HEK293T (cell line): Measurements from ENCODE around the gene C12orf76.
"Not testable (repeated sequence)": the region's sequence is repeated elsewhere in the genome, so short reads cannot be mapped to it uniquely, and the experiment has no call there.

Experiments
- CTCF ChIA-PET: fragments of 350-600 bp; formaldehyde crosslinking; extraction: SDS; loops from one replicate; lab custom pipeline; 2021; ENCODE audit warnings: antibody characterized with exemption, inconsistent platforms; lab: Yijun Ruan, JAX
- POLR2A ChIA-PET: fragments of 350-600 bp; formaldehyde crosslinking; extraction: SDS; loops from one replicate; lab custom pipeline; 2020; ENCODE audit warnings: antibody characterized with exemption, inconsistent platforms; lab: Yijun Ruan, JAX
- DNase-seq: peaks from one replicate; pipeline ENCODE4 v3.0.0; 2012; ENCODE audit warnings: mixed read lengths; ENCODE audit errors: extremely low spot score
- ARNT ChIP-seq: fragments of 450-650 bp; IDR thresholded peaks from 2 replicates; pipeline ENCODE4 v1.6.1; 2017; ENCODE audit warnings: mild to moderate bottlenecking
- BHLHE40 ChIP-seq: fragments of 450-650 bp; IDR thresholded peaks from 2 replicates; pipeline ENCODE4 v1.6.1; 2016; ENCODE audit warnings: mild to moderate bottlenecking, moderate library complexity, borderline replicate concordance
- CTBP1 ChIP-seq: fragments of 450-650 bp; IDR thresholded peaks from 2 replicates; pipeline ENCODE4 v1.6.1; 2016; ENCODE audit warnings: borderline replicate concordance
- ELF4 ChIP-seq: fragments of 450-650 bp; IDR thresholded peaks from 2 replicates; pipeline ENCODE4 v1.6.1; 2017; ENCODE audit warnings: antibody characterized with exemption
- FOXA1 ChIP-seq: fragments of 450-650 bp; IDR thresholded peaks from 2 replicates; pipeline ENCODE4 v1.6.1; 2016; ENCODE audit warnings: mild to moderate bottlenecking
- FOXK2 ChIP-seq: fragments of 450-650 bp; IDR thresholded peaks from 2 replicates; pipeline ENCODE4 v1.6.1; 2016; ENCODE audit warnings: mild to moderate bottlenecking
- FOXM1 ChIP-seq: fragments of 450-650 bp; IDR thresholded peaks from 2 replicates; pipeline ENCODE4 v1.6.1; 2017; ENCODE audit warnings: mild to moderate bottlenecking, borderline replicate concordance
- HDGF ChIP-seq: fragments of 450-650 bp; IDR thresholded peaks from 2 replicates; pipeline ENCODE4 v1.6.1; 2017; ENCODE audit warnings: antibody characterized with exemption, borderline replicate concordance
- L3MBTL2 ChIP-seq: fragments of 450-650 bp; conservative IDR thresholded peaks from 2 replicates; pipeline ENCODE4 v1.6.1; 2016; ENCODE audit warnings: mild to moderate bottlenecking
- LEF1 ChIP-seq: fragments of 450-650 bp; IDR thresholded peaks from 2 replicates; pipeline ENCODE4 v1.6.1; 2017; ENCODE audit warnings: mild to moderate bottlenecking, borderline replicate concordance
- NFRKB ChIP-seq: fragments of 450-650 bp; IDR thresholded peaks from 2 replicates; pipeline ENCODE4 v1.6.1; 2016; ENCODE audit warnings: mild to moderate bottlenecking, moderate library complexity
- SP1 ChIP-seq: fragments of 450-650 bp; IDR thresholded peaks from 2 replicates; pipeline ENCODE4 v1.6.1; 2017
- SUZ12 ChIP-seq: fragments of 450-650 bp; IDR thresholded peaks from 2 replicates; pipeline ENCODE4 v1.6.1; 2016; ENCODE audit warnings: mild to moderate bottlenecking
- TARDBP ChIP-seq: fragments of 450-650 bp; IDR thresholded peaks from 2 replicates; pipeline ENCODE4 v1.6.1; 2016
- ZNF384 ChIP-seq: fragments of 450-650 bp; IDR thresholded peaks from 2 replicates; pipeline ENCODE4 v1.6.1; 2016
- TF ChIP-seq, protein P1 (sequence below): fragments of 450-650 bp; IDR thresholded peaks from 2 replicates; pipeline ENCODE4 v1.6.1; 2016

The C12orf76 gene

DNA sequence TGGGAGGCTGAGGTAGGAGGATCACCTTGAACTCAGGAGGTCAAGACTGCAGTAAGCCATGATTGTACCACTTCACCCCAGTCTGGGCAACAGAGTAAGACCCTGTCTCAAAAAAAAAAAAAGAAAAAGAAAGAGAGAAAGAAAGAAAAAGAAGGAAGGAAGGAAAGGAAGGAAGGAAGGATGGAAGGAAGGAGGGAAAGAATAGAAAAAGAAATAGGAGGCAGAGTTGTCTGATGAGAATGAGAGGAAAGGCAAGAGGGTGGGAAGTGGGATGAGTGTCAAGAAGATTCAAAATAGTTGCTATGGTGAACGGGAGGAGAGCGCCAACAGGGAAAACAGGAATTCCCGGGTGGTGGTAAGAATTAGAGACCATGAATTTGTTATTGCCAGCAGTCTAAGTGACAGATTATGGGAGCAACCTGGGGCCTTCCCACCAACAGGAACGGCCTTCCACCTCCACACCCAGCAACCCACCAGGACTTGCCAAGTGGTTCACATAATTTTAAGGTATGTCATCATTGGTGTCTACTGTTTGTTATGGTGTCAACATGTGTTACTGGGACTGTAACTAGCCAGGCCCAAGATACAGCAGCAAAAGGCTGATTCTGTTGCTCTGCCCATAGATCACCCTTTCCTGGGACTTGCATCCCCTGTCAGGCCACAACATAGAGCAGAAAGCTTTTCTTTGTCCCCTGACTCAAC, 36.1 kb upstream of the C12orf76 start:
- DNase-seq: no peak
- ChIA-PET CTCF (no interaction called here), POLR2A (no interaction called here)
- TF ChIP-seq L3MBTL2 (no peak), CTBP1 (no peak), FOXK2 (no peak), HDGF (no peak), ARNT (no peak), SP1 (no peak), TARDBP (no peak), BHLHE40 (no peak), FOXM1 (no peak), SUZ12 (no peak)

DNA sequence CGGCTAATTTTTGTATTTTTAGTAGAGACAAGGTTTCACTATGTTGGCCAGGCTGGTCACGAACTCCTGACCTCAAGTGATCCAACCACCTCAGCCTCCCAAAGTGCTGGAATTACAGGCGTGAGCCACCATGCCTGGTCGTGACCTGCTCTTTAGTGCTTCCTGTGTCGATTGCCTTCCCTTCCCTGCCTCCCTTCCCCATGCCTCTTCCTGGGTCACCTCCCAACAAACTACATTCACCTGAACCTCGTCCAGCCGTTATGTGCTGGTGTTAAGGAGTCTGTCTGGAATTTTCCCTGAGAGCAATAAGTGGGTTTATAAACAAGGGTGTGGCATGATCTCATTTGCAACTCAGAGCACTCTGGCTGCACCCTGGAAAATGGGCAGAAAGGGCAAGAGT, 32.1 kb upstream of the C12orf76 start:
- no peak for DNase-seq
- TF ChIP-seq CTBP1: no peak
- TF ChIP-seq, protein P1, sequence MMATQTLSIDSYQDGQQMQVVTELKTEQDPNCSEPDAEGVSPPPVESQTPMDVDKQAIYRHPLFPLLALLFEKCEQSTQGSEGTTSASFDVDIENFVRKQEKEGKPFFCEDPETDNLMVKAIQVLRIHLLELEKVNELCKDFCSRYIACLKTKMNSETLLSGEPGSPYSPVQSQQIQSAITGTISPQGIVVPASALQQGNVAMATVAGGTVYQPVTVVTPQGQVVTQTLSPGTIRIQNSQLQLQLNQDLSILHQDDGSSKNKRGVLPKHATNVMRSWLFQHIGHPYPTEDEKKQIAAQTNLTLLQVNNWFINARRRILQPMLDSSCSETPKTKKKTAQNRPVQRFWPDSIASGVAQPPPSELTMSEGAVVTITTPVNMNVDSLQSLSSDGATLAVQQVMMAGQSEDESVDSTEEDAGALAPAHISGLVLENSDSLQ: no peak
- no peak for TF ChIP-seq SUZ12
- no peak for TF ChIP-seq ZNF384
- no peak for TF ChIP-seq FOXA1
- no peak for TF ChIP-seq TARDBP
- TF ChIP-seq HDGF: no peak
- no peak for TF ChIP-seq L3MBTL2
- no peak for TF ChIP-seq FOXK2
- POLR2A ChIA-PET: no interaction called here
- CTCF ChIA-PET: no interaction called here

DNA sequence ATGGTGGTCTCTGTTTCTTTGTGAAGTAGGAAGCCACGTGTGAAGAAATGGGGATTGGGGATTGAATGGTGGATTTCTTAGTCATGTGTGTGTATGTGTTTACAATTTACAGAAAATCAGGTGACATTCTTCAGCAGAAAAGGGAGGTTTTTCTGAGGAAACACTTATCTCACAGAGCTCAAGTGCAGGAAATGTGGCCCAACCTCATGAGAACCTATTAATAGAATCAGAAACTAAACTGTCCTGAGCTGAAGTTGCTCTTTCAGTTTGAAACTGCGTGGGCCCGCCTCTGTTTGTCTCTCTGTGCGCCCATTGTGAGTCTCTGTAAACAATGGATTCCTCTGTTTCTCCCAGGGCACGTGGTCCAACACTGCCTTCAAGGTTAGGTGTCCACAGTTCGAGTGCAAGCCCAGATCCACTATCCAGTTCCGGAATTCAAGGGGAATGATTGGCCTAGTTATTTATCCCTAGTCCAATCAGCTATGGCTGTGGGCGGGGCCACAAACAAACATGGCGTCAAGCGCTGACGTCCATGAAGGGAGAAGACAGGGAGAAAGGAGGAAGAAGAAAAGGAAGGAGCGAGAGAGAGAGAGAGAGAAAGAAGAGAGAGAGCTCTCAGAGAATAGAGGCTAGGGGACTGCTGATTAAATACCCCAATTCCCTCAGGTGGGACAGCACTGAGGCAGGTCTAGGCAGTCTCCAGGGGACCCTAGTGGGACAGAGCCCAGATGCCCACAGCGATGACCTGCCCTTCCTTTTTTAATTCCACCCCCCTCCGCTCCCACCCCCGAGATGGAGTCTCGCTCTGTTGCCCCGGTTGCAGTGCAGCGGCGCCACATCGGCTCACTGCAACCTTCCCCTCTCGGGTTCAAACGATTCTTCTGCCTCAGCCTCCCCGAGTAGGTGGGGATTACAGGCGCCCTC, 31.4 kb upstream of the C12orf76 start:
- no peak for TF ChIP-seq HDGF
- no peak for TF ChIP-seq ARNT
- ChIA-PET POLR2A (no interaction called here), CTCF (no interaction called here)
- DNase-seq: no peak

DNA sequence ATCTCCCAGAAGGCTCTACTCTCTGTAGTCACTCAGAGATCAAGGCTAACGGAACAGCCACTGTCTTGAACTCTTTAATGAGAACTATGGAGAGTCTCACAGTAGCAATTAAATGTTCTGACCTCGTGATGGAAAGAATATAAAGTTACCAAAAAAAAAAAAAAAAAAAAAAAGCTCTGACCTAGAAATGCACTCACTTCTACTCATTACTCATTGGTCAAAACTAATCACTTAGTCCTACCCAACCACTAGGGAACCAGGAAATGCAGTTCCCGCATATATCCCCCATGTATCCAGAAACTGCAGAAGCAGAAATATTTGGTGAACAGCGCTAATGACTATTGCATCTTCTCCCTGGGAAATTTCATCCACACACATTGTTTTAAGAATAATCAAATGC, 29.5 kb upstream of the C12orf76 start:
- CTCF ChIA-PET: no interaction called here
- no peak for DNase-seq
- POLR2A ChIA-PET: no interaction called here
- TF ChIP-seq LEF1: no peak
- peak; percentile 56; the same call in 1 of the 2 replicates for TF ChIP-seq ZNF384

DNA sequence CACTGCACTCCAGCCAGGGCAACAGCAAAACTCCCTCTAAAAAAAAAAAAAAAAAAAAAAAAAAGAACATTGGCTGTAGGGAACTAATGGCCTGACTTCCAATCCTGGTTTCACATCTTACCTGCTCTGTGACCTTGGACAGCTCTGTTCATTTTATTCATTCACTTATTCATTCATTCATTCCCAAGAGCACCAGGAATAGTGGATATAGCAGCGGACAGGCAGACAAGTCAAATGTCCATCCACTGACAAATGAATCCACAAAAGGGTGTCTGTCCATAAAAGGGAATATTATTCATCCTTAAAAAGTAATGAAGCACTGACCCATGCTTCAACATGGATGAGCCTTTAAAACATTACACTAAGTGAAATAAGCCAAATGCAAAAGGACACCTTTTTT, 27.6 kb upstream of the C12orf76 start:
- ChIA-PET CTCF (no interaction called here), POLR2A (no interaction called here)
- DNase-seq: no peak
- TF ChIP-seq ELF4: no peak
- no peak for TF ChIP-seq BHLHE40
- TF ChIP-seq SUZ12: no peak
- no peak for TF ChIP-seq NFRKB
- TF ChIP-seq L3MBTL2: no peak
- no peak for TF ChIP-seq LEF1

DNA sequence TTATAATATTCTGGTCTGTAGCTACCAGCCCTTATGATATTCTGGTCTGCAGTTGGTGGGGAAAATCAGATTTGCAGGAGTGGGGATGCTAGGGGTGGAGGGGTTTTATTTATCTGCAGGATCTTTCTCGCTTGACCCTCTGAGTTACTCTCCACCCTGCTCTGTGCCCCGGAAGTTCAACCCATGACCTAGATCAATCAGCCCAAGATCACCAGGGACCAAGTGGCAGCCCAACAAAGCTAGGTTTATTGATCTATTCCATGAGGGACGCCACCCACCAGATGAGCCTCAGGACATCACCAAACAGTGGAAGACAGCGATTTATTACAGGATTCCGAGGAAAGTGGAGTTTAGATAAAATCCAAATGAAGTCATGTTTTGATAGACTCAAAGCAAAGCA, 25.8 kb upstream of the C12orf76 start:
- ChIA-PET POLR2A (no interaction called here), CTCF (interaction anchor here (0.5 kb wide), 1 partner anchor 327 kb away, joined by 3 read pairs; no protein-coding TSS in a partner anchor)
- TF ChIP-seq HDGF (no peak), ELF4 (no peak), TARDBP (no peak), CTBP1 (no peak), LEF1 (no peak), FOXM1 (no peak), BHLHE40 (no peak), L3MBTL2 (no peak), FOXK2 (no peak)
- TF ChIP-seq, protein P1: no peak
- DNase-seq: no peak

DNA sequence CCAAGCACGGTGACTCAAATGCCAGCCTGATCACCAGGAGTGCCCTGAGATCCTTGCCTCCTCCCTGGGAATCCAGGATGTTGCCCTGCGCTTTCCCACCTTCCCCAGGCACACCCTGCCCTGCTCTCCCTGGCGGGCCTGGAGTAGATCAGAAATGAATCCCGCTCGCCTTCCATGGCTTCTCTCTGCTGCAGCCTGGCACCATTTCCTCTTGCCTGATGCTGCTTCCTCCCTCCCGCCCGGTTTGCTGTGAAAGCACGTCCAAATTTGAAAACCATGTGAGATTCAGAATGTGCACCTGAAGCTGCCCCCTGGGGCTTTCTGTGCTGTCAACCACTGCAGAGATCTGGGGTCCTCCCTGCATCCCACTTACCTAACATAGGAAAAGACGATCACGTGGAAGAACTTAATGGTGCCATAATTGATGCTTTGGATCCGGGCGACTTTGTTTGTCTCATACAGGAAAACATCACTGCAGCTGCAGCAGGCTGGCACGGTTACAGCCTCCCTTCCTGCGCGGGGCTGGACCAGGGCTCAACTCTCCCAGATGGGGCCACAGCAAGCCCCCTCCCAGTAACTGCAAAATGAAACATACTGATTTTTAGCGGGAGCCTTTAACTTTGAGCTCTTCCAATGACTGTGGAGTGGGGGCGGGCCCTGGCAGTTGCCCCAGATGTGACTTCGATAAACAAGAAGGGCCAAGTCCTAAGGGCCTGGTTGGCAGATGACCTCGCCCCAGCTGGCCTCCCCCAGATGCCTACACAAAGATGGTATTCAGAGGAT, 24.9 kb upstream of the C12orf76 start:
- ChIA-PET POLR2A (no interaction called here), CTCF (interaction anchor here (0.5 to 0.6 kb wide), 3 partner anchors 328 to 1560 kb away, joined by 3 to 11 read pairs (median 3); no protein-coding TSS in a partner anchor)
- TF ChIP-seq L3MBTL2 (no peak), FOXM1 (no peak), ZNF384 (no peak), SUZ12 (no peak), FOXA1 (no peak), FOXK2 (no peak), HDGF (no peak), BHLHE40 (no peak)
- DNase-seq: no peak

DNA sequence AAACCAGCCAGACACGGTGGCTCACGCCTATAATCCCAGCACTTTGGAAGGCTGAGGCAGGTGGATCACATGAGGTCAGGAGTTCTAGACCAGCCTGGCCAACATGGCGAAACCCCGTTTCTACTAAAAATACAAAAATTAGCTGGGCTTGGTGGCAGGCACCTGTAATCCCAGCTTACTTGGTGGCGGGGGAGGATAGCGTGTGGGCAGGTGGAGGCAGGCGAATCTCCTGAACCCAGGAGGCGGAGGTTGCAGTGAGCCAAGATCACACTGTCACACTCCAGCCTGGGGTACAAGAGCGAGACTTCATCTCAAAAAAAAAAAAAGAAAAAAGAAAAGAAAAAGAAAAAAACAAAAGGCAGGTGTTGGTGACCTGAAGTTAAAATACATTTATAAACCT, 24.3 kb upstream of the C12orf76 start:
- CTCF ChIA-PET, POLR2A ChIA-PET, DNase-seq: not testable (repeated sequence)
